H1 (cell line): ENCODE results near the gene CXCL6. TPM values are rescaled to one million over a fixed set of nuclear protein-coding genes. Genes with fewer than 3 reads are reported as not detected.

ENCODE experiments used
- CTCF ChIA-PET: fragments of 300-600 bp; sonication (Branson Sonifier 250); formaldehyde crosslinking; loops from one replicate; lab custom pipeline; 2021; ENCODE audit not compliant: partially characterized antibody; lab: Charles Lee
- POLR2A ChIA-PET: fragments of 300-600 bp; sonication (Branson Sonifier 250); formaldehyde crosslinking; loops from one replicate; lab custom pipeline; 2021; ENCODE audit warnings: inconsistent platforms; ENCODE audit not compliant: partially characterized antibody; lab: Charles Lee
- DNase-seq, 2 experiments: peaks; one replicate each; pipeline versions ENCODE4 v3.0.0 to v3.0.0-alpha.2; 2010 to 2022; ENCODE audit warnings: low spot score in 2 of 2, low read depth in 1 of 2, mixed read lengths in 1 of 2
- FAIRE-seq: peaks from 2 replicates; lab custom pipeline; 2011; peaks lifted over from hg19 to GRCh38; lab: Jason Lieb, UNC
- H2AFZ ChIP-seq: 2 replicates; pipeline ENCODE4 v1.8.1; 2012; ENCODE audit warnings: low read length, inconsistent platforms
- H2AK5ac ChIP-seq: 2 replicates; pipeline ENCODE4 v1.6.1; 2013; ENCODE audit warnings: low read depth, low read length
- H2BK120ac ChIP-seq: replicated peaks from 2 replicates; pipeline ENCODE3; 2013; ENCODE audit warnings: low read depth, low read length, inconsistent platforms
- H2BK12ac ChIP-seq: 2 replicates; pipeline ENCODE4 v1.6.1; 2013; ENCODE audit warnings: low read depth, low read length
- H2BK15ac ChIP-seq: 2 replicates; pipeline ENCODE4 v1.6.1; 2013; ENCODE audit warnings: low read length
- H2BK20ac ChIP-seq: 2 replicates; pipeline ENCODE4 v1.6.1; 2013; ENCODE audit warnings: low read length
- H2BK5ac ChIP-seq: 2 replicates; pipeline ENCODE4 v1.6.1; 2013; ENCODE audit warnings: low read depth, low read length
- H3K14ac ChIP-seq: 2 replicates; pipeline ENCODE4 v1.6.1; 2013; ENCODE audit warnings: inconsistent platforms; ENCODE audit not compliant: insufficient read length
- H3K18ac ChIP-seq: 2 replicates; pipeline ENCODE4 v1.6.1; 2013; ENCODE audit warnings: low read length; ENCODE audit errors: extremely low read depth
- H3K23ac ChIP-seq: 2 replicates; pipeline ENCODE4 v1.6.1; 2013; ENCODE audit warnings: inconsistent platforms; ENCODE audit not compliant: insufficient read length
- H3K23me2 ChIP-seq: 2 replicates; pipeline ENCODE4 v1.6.1; 2013; ENCODE audit warnings: low read depth, low read length
- H3K27ac ChIP-seq: 2 replicates; pipeline ENCODE4 v1.6.1; 2011; ENCODE audit warnings: low read depth, low read length, inconsistent platforms
- H3K27me3 ChIP-seq, 4 experiments: replicated peaks in 1 of 4; 1 replicate in 1 of 4; 2 replicates in 3 of 4; pipeline versions ENCODE4 v1.6.1 to v1.8.1; 2011 to 2013; ENCODE audit warnings: low read length in 3 of 4, mild to moderate bottlenecking in 3 of 4, inconsistent platforms in 2 of 4, mixed read lengths in 2 of 4, moderate library complexity in 1 of 4; ENCODE audit not compliant: control insufficient read depth in 3 of 4, insufficient read depth in 3 of 4; ENCODE audit errors: extremely low read depth in 1 of 4
- H3K36me3 ChIP-seq, 4 experiments: 2 replicates each; pipeline versions ENCODE4 v1.6.1 to v1.8.1; 2011 to 2013; ENCODE audit warnings: mild to moderate bottlenecking in 4 of 4, low read length in 3 of 4, moderate library complexity in 2 of 4, control low read depth in 1 of 4, inconsistent platforms in 1 of 4; ENCODE audit not compliant: insufficient read depth in 4 of 4, control insufficient read depth in 2 of 4
- H3K4ac ChIP-seq: replicated peaks from 2 replicates; pipeline ENCODE3; 2013; ENCODE audit warnings: low read length, low read depth, mixed read lengths, inconsistent platforms; ENCODE audit not compliant: insufficient read length
- H3K4me1 ChIP-seq, 4 experiments: replicated peaks in 1 of 4; 1 replicate in 1 of 4; 2 replicates in 3 of 4; pipeline versions ENCODE4 v1.6.1 to v1.8.1; 2011 to 2013; ENCODE audit warnings: low read length in 3 of 4, inconsistent platforms in 2 of 4, mixed read lengths in 1 of 4; ENCODE audit not compliant: insufficient read depth in 4 of 4, control insufficient read depth in 3 of 4
- H3K4me2 ChIP-seq, 2 experiments: 2 replicates each; pipeline versions ENCODE4 v1.6.1 to v1.8.1; 2011 to 2013; ENCODE audit warnings: low read depth in 2 of 2, low read length in 2 of 2, control low read depth in 1 of 2, inconsistent platforms in 1 of 2, mild to moderate bottlenecking in 1 of 2; ENCODE audit not compliant: insufficient read depth in 1 of 2
- H3K4me3 ChIP-seq, 4 experiments: fragments of 200-600, 300-600 bp in 1 of 4; sonication (generic), shearing (Covaris generic), sonication (Bioruptor Twin) in 1 of 4; 2 replicates each; pipeline versions ENCODE4 v1.5.1 to v1.8.1; 2011 to 2016; ENCODE audit warnings: low read length in 4 of 4, low read depth in 3 of 4, control low read depth in 2 of 4, inconsistent platforms in 2 of 4, mild to moderate bottlenecking in 2 of 4, mixed read lengths in 1 of 4, moderate library complexity in 1 of 4; ENCODE audit not compliant: insufficient read depth in 2 of 4; ENCODE audit errors: extremely low read depth in 1 of 4
- H3K56ac ChIP-seq: replicated peaks from 2 replicates; pipeline ENCODE3; 2013; ENCODE audit warnings: low read depth, mild to moderate bottlenecking, mixed read lengths, low read length, inconsistent platforms; ENCODE audit not compliant: insufficient read length
- H3K79me1 ChIP-seq: 2 replicates; pipeline ENCODE4 v1.6.1; 2013; ENCODE audit warnings: low read depth, low read length, control low read depth
- H3K79me2 ChIP-seq, 2 experiments: 2 replicates each; pipeline versions ENCODE4 v1.6.1 to v1.8.1; 2012 to 2013; ENCODE audit warnings: low read length in 2 of 2, mild to moderate bottlenecking in 2 of 2, inconsistent platforms in 1 of 2; ENCODE audit not compliant: insufficient read depth in 2 of 2, control insufficient read depth in 1 of 2
- H3K9ac ChIP-seq, 4 experiments: replicated peaks in 1 of 4; 1 replicate in 1 of 4; 2 replicates in 3 of 4; pipeline versions ENCODE4 v1.6.1 to v1.8.1; 2011 to 2013; ENCODE audit warnings: low read depth in 3 of 4, low read length in 3 of 4, control low read depth in 2 of 4, mild to moderate bottlenecking in 2 of 4, moderate library complexity in 2 of 4, inconsistent platforms in 1 of 4; ENCODE audit errors: extremely low read depth in 1 of 4
- H3K9me3 ChIP-seq, 2 experiments: 2 replicates each; pipeline versions ENCODE4 v1.6.1 to v1.8.1; 2012 to 2013; ENCODE audit warnings: mild to moderate bottlenecking in 2 of 2, moderate library complexity in 2 of 2, control low read depth in 1 of 2, inconsistent platforms in 1 of 2, low read depth in 1 of 2, low read length in 1 of 2, mixed read lengths in 1 of 2; ENCODE audit not compliant: insufficient read depth in 2 of 2
- H4K20me1 ChIP-seq, 2 experiments: replicated peaks in 1 of 2; 2 replicates each; pipeline versions ENCODE3 to v1.8.1; 2011 to 2013; ENCODE audit warnings: inconsistent platforms in 2 of 2, low read length in 2 of 2, mild to moderate bottlenecking in 1 of 2; ENCODE audit not compliant: insufficient read depth in 2 of 2, control insufficient read depth in 1 of 2
- H4K5ac ChIP-seq: 2 replicates; pipeline ENCODE4 v1.6.1; 2013; ENCODE audit warnings: low read length, low read depth, mixed read lengths, inconsistent platforms; ENCODE audit not compliant: insufficient read length
- H4K8ac ChIP-seq: 2 replicates; pipeline ENCODE4 v1.8.0; 2013; ENCODE audit warnings: mild to moderate bottlenecking, moderate library complexity, low read length, inconsistent platforms; ENCODE audit not compliant: insufficient read depth; ENCODE audit errors: extremely low read depth
- H4K91ac ChIP-seq: replicated peaks from 2 replicates; pipeline ENCODE3; 2013; ENCODE audit warnings: low read length, mixed read lengths, inconsistent platforms; ENCODE audit not compliant: insufficient read length
- ATF2 ChIP-seq: IDR thresholded peaks from 2 replicates; pipeline ENCODE4 v1.6.1; 2012; ENCODE audit warnings: low read length, inconsistent platforms
- CBX5 ChIP-seq: fragments of 300-800, 300-1000 bp; sonication (generic); IDR thresholded peaks from 2 replicates; pipeline ENCODE4 v1.7.1; 2016; ENCODE audit warnings: antibody characterized with exemption, low read length, low read depth
- CHD2 ChIP-seq: IDR thresholded peaks from 2 replicates; pipeline ENCODE4 v1.6.1; 2012; ENCODE audit warnings: low read length, improper control_type of control experiment
- CTCF ChIP-seq, 3 experiments: IDR thresholded peaks; 1 replicate in 2 of 3; 2 replicates in 1 of 3; pipeline versions ENCODE4 v1.5.1 to v1.6.1; 2011; ENCODE audit warnings: low read length in 3 of 3, mild to moderate bottlenecking in 3 of 3, inconsistent platforms in 2 of 3, low read depth in 1 of 3, moderate library complexity in 1 of 3; ENCODE audit not compliant: insufficient read depth in 1 of 3; ENCODE audit errors: control extremely low read depth in 1 of 3
- EGR1 ChIP-seq: IDR thresholded peaks from 2 replicates; pipeline ENCODE4 v1.6.1; 2011; ENCODE audit warnings: low read depth, low read length, borderline replicate concordance
- MAX ChIP-seq: IDR thresholded peaks from 2 replicates; pipeline ENCODE4 v1.6.1; 2012; ENCODE audit warnings: inconsistent platforms
- POLR2A ChIP-seq, 2 experiments: IDR thresholded peaks; 1 replicate in 1 of 2; 2 replicates in 1 of 2; pipeline ENCODE4 v1.6.1; 2011; ENCODE audit warnings: low read depth in 2 of 2, low read length in 2 of 2, mild to moderate bottlenecking in 2 of 2; ENCODE audit errors: control extremely low read depth in 1 of 2
- POU5F1 ChIP-seq: IDR thresholded peaks from 2 replicates; pipeline ENCODE4 v1.6.1; 2011; ENCODE audit warnings: low read depth, mild to moderate bottlenecking, low read length, moderate library complexity
- YY1 ChIP-seq: IDR thresholded peaks from 2 replicates; pipeline ENCODE4 v1.6.1; 2011; ENCODE audit warnings: low read depth, mild to moderate bottlenecking, low read length
- WGBS, 2 experiments: shearing (Covaris generic) in 1 of 2; methylation state at CpG; one replicate each; pipeline versions ENCODE4 v1.1.6 to v1.1.7; 2013 to 2015; ENCODE audit warnings: low lambda C conversion rate in 2 of 2, mixed read lengths in 2 of 2, inconsistent platforms in 1 of 2, low coverage in 1 of 2, missing lambda C conversion rate in 1 of 2; ENCODE audit not compliant: insufficient replicate concordance in 2 of 2, insufficient coverage in 1 of 2, insufficient read length in 1 of 2; ENCODE audit errors: extremely low coverage in 1 of 2, missing lambda C conversion rate in 1 of 2; 5-methylcytosine and 5-hydroxymethylcytosine counted together
- polyA plus RNA-seq, 7 experiments: library from polyadenylated mRNA; depleted of rRNA in 3 of 7; stranded (reverse) in 5 of 7; unstranded in 2 of 7; fragments of >200 nt in 5 of 7; fragments of 200-250 nt in 2 of 7; gene quantifications; 1 replicate in 5 of 7; 2 replicates in 1 of 7; 4 replicates in 1 of 7; pipeline versions ENCODE4 v1.2.1 to v1.2.3, GENCODE V29; 2011 to 2013; ENCODE audit warnings: missing spikeins in 2 of 7, mixed read lengths in 2 of 7
- total RNA-seq: library from RNA; stranded (reverse); fragmentation: NEBNext Ultra II Directional; extraction: Animal tissue kit (Norgen Biotek cat#: 25700); gene quantifications from 2 replicates; pipeline ENCODE4 v1.2.1, GENCODE V29; 2021

The CXCL6 gene
- total and polyA plus RNA-seq, 2 of the 8 experiments (the other 6 are each of a cell fraction or from before 2014, with no cell fraction given), result 6.3 to 8.0 TPM

- H3K4me1 ChIP-seq, result peaks cover 0 to 4% (median 2%) of the 10 kb centered on the region in 4 experiments; a peak in 3 of 7 replicates
- H3K23me2 ChIP-seq, result peaks cover 5% of the 10 kb centered on the region; the same call in 1 of the 2 replicates
- no peak overlapping the region for H2BK5ac ChIP-seq
- WGBS, 2 experiments, result 91% methylated on average over 5 of the region's 5 CpGs; no CpG with 5 or more reads in 1 of the 2 experiments
- H3K56ac ChIP-seq, result no peak overlapping the region
- H3K9ac ChIP-seq, result no peak overlapping the region
- H2BK15ac ChIP-seq, result no peak overlapping the region
- H2BK20ac ChIP-seq, result no peak overlapping the region
- no peak overlapping the region for H2AFZ ChIP-seq
- H2BK120ac ChIP-seq, result no peak overlapping the region
- H2AK5ac ChIP-seq, result no peak overlapping the region
- no peaks in the 10 kb centered on the region for H3K79me1 ChIP-seq
- H3K79me2 ChIP-seq, result no peaks in the 10 kb centered on the region
- peaks cover 0 to 22% (median 11%) of the 10 kb centered on the region in 4 experiments; a peak in 6 of 7 replicates for H3K27me3 ChIP-seq
- DNase-seq (no peak), FAIRE-seq (no peak)
- no peak overlapping the region for H4K5ac ChIP-seq
- no peak overlapping the region for H4K91ac ChIP-seq
- no peaks in the 10 kb centered on the region for H3K9me3 ChIP-seq
- H3K23ac ChIP-seq, result no peak overlapping the region
- CTCF ChIA-PET, result interaction anchor here (0.6 to 4.3 kb wide), 16 partner anchors 9 to 292 kb away, joined by 3 to 40 read pairs (median 4); partner anchors contain the start of genes CXCL3 and PF4V1
- no peak overlapping the region for H3K4me2 ChIP-seq
- H4K20me1 ChIP-seq, result no peaks in the 10 kb centered on the region
- H3K36me3 ChIP-seq, result no peaks in the 10 kb centered on the region
- no peak overlapping the region for H3K4me3 ChIP-seq
- H3K4ac ChIP-seq, result no peak overlapping the region
- no peak overlapping the region for H3K18ac ChIP-seq
- no peak overlapping the region for H3K27ac ChIP-seq
- POLR2A ChIA-PET, result no interaction called here
- H4K8ac ChIP-seq, result no peak overlapping the region
- no peak overlapping the region for H2BK12ac ChIP-seq
- H3K14ac ChIP-seq, result no peak overlapping the region
- TF ChIP-seq CHD2 (no peak), ATF2 (no peak), POU5F1 (no peak), YY1 (no peak), POLR2A (IDR thresholded peaks at IDR 0.05; ENCODE audit: control extremely low read depth in 1 of 2, low read depth in 2 of 2, low read length in 2 of 2) (no peak), EGR1 (no peak), CTCF (IDR thresholded peaks at IDR 0.05; ENCODE audit: control extremely low read depth in 1 of 3, insufficient read depth in 1 of 3, low read depth in 1 of 3, low read length in 3 of 3) (no peak), CBX5 (no peak), MAX (no peak)
Measured at GRCh38 chr4:73865431-73866096, 29.1 kb downstream of the CXCL6 start.
